ENCODE results near the gene PCGF6.

Gene PCGF6

DNA sequence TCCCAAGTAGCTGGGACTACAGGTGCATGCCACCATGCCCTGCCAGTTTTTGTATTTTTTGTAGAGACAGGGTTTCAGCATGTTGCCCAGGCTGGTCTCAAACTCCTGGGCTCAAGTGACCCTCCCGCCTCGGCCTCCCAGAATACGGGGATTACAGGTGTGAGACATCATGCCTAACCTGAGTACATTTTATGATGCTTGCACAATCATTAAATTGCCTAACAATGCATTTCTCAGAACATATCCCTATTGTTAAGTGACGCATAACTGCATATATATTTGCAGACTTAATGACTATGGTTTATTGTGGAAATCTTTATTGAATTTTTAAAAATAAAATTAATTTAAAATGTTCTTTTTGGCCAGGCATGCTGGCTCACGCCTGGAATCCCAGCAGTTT is 43.3 kb downstream of the PCGF6 start:
- DNase-seq (ENCODE audit: extremely low read depth, low read depth): no peak
- no peak for TF ChIP-seq CTCF (IDR thresholded peaks at IDR 0.05; ENCODE audit: low read depth, low read length)

- TF ChIP-seq CTCF (IDR thresholded peaks at IDR 0.05; ENCODE audit: low read depth, low read length): no peak
- no peak for DNase-seq (ENCODE audit: extremely low read depth, low read depth)
Measured at GRCh38 chr10:103295374-103296015, 55.4 kb downstream of the PCGF6 start.

- TF ChIP-seq CTCF (IDR thresholded peaks at IDR 0.05; ENCODE audit: low read depth, low read length): no peak
- DNase-seq (ENCODE audit: extremely low read depth, low read depth): no peak
Measured at GRCh38 chr10:103291588-103291987, 59.4 kb downstream of the PCGF6 start.

DNA sequence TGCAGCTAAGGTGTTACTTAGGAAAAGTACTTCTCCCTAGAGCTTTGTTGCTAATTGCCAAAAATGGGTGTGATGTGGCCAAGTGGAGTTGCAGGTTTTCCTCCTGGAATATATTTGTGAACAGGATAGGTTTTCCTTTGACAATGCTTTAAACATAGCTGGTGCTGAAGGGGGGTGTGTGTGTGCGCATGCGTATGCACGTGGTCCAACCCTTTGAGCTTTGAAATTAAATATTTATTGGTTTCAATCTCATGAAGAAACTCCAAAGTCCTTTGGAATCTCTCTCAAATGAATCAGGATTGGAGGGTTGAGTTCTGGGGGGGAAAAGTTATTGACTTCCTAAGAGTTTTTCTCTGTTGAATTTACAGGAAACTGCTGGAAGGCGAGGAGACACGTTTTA is 62.9 kb downstream of the PCGF6 start:
- no peak for TF ChIP-seq CTCF (IDR thresholded peaks at IDR 0.05; ENCODE audit: low read depth, low read length)
- DNase-seq (ENCODE audit: extremely low read depth, low read depth): no peak

- no peak for DNase-seq (ENCODE audit: extremely low read depth, low read depth)
- TF ChIP-seq CTCF (IDR thresholded peaks at IDR 0.05; ENCODE audit: low read depth, low read length): no peak
Measured at GRCh38 chr10:103284170-103284569, 66.8 kb downstream of the PCGF6 start.

DNA sequence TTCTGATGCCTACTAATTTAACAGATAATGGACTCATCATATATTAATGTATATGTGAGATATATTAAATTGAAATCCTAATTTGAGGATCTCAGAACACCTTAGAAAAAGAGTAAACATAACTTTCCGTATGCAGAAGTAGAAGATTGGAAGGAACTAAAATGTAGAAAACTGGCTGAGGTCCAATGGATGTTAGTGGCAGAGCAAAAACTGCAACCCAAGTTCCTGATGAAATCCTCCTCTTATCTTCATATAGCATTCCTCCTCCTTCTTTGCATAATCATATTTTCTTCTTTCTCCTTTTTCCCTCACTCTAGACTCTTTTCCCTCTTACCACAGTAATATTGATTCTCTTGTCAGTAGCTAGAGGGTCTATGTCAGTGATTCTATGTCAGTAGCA is 68.0 kb downstream of the PCGF6 start:
- DNase-seq (ENCODE audit: extremely low read depth, low read depth): no peak
- TF ChIP-seq CTCF (IDR thresholded peaks at IDR 0.05; ENCODE audit: low read depth, low read length): no peak

- TF ChIP-seq CTCF (IDR thresholded peaks at IDR 0.05; ENCODE audit: low read depth, low read length): no peak
- DNase-seq (ENCODE audit: extremely low read depth, low read depth): no peak
Measured at GRCh38 chr10:103281753-103282152, 69.2 kb downstream of the PCGF6 start.
